SH-SY5Y (cell line): ENCODE data around the gene C10orf95.

Source experiments
- GATA2 ChIP-seq: IDR thresholded peaks from 2 replicates; pipeline ENCODE4 v1.6.1; 2011; ENCODE audit warnings: mild to moderate bottlenecking, low read depth, low read length
- GATA3 ChIP-seq: IDR thresholded peaks from 2 replicates; pipeline ENCODE4 v1.6.1; 2011; ENCODE audit warnings: low read depth, mild to moderate bottlenecking, low read length, moderate library complexity

- TF ChIP-seq GATA2 (no peak), GATA3 (no peak)
Measured at GRCh38 chr10:102420181-102420713, 31.1 kb downstream of the C10orf95 start.
